ENCODE measurements around the gene FCN3. TPM values are rescaled to one million over a fixed set of nuclear protein-coding genes. Genes with fewer than 3 reads are reported as not detected.

The FCN3 gene
- total and polyA plus RNA-seq, 2 donors (not counting 3 experiments of a cell fraction or from before 2014, with no cell fraction given), result 0.15 TPM; not detected in 1

DNA sequence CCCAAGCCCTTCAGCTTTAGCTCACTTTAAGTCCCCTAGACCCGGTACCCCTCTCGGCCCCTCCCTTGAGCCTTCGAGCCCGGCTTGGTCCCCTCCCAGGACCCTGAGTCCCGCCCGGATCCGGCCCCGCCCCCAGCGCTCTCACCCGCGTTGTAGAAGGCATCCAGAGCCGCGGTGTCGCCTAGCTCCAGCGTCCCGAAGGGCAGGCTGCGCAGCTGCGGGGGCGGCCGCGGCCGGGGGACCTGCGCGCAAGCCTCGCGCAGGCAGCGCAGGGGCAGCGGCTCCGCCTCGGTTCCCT is 8.6 kb downstream of the FCN3 start:
- DNase-seq (ENCODE audit: low read depth, low spot score) (peak; percentile 76), FAIRE-seq (no peak)
- Histone ChIP-seq H3K27ac (ENCODE audit: insufficient read depth, low read depth, low read length) (peak overlapping the region; percentile 85), H3K4me2 (ENCODE audit: insufficient read depth, low read length) (peak overlapping the region; percentile 80), H3K4me1 (ENCODE audit: control insufficient read depth, extremely low read depth, insufficient read depth, low read length) (peaks cover 15% of the 10 kb centered on the region), H3K36me3 (ENCODE audit: control insufficient read depth in 2 of 2, extremely low read depth in 1 of 2, insufficient read depth in 2 of 2, low read length in 2 of 2) (peaks cover 0 to 2% of the 10 kb centered on the region in 2 experiments), H3K9ac (replicated peaks; ENCODE audit: extremely low read depth, insufficient read depth, low read length) (peak overlapping the region; percentile 83), H3K9me1 (replicated peaks; ENCODE audit: control insufficient read depth, extremely low read depth, insufficient read depth, low read length) (no peaks in the 10 kb centered on the region), H2AFZ (ENCODE audit: low read depth, low read length) (peak overlapping the region; percentile 94), H3K27me3 (ENCODE audit: control insufficient read depth in 2 of 2, insufficient read depth in 2 of 2, low read length in 2 of 2) (no peaks in the 10 kb centered on the region), H3K79me2 (ENCODE audit: control insufficient read depth, insufficient read depth, low read length) (no peaks in the 10 kb centered on the region), H4K20me1 (replicated peaks; ENCODE audit: control insufficient read depth, extremely low read depth, insufficient read depth, low read length) (no peaks in the 10 kb centered on the region), H3K4me3 (replicated peaks in 1 of 3; ENCODE audit: insufficient read depth in 1 of 3, low read depth in 1 of 3, low read length in 3 of 3) (peak overlapping the region; percentile 62 to 81 (median 79)), H3K9me3 (replicated peaks; ENCODE audit: control insufficient read depth, insufficient read depth, low read length) (no peaks in the 10 kb centered on the region)
- POLR2A ChIA-PET, result interaction anchor here (0.6 to 1.7 kb wide), 7 partner anchors 11 to 1145 kb away, joined by 3 to 5 read pairs (median 4); partner anchors contain the start of gene AHDC1
- CTCF ChIA-PET, result interaction anchor here (0.7 to 6.8 kb wide), 26 partner anchors 9 to 303 kb away, joined by 3 to 57 read pairs (median 5); partner anchors contain the start of genes CD164L2, FCN3 and GPR3
- dilution Hi-C loops (cut with MboI; ENCODE audit: extremely low pct_ligation_motif_present, low sequenced_read_pairs), result no loop called here
- no TSS peak for BruUV-seq (replicated peaks)
- intact Hi-C loops (cut with micrococcal nuclease), result loop anchor here (1.0 kb wide), 1 partner anchor 26 kb away; the partner anchor contains the start of gene GPR3
- TF ChIP-seq POLR2A (IDR thresholded peaks at IDR 0.05; ENCODE audit: low read depth, low read length) (no peak), POLR2AphosphoS5 (IDR thresholded peaks at IDR 0.05; ENCODE audit: insufficient read depth, low read depth, low read length) (peak; percentile 54)

DNA sequence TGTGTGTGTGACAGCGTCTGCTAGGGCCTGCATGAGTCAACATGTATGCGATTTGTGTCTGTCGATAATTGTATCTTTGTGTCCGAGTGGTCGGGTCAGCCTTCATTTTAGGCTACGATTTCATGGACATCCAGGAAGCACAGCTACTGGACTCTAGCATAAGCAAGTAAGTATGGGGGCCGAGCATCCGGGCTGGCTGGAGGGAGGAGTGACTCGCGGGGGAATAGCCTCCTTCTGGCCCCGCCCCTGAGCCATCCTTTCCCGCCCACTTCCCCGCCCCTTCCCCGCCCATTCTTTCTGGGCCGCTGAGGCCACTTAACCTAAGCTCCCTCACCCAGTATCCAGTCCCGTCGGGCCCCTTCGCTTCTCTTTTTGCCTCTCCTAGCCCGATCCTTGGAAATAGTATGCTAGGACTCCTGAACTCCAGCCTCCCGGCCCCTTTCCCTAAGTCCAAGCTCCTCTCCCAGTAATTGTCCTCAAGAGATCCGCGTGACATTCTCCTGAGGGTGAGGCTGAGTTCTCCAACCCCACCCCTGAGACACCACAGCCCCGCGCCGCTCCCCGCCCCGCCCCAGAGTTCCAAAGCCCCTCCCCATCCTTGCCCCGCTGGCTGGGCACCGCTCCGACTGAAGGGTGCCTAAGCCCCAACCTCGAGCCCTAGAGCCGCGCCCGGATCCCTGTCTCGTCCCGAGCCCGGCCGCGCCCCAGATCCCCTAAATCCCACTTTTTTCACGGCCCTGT is 9.1 kb downstream of the FCN3 start:
- TF ChIP-seq EZH2 (IDR thresholded peaks at IDR 0.05; ENCODE audit: borderline replicate concordance, low read depth, low read length, severe bottlenecking), result no peak
- peak; percentile 61 for TF ChIP-seq POLR2AphosphoS5 (IDR thresholded peaks at IDR 0.05; ENCODE audit: insufficient read depth, low read depth, low read length)
- TF ChIP-seq MYC (IDR thresholded peaks at IDR 0.05; ENCODE audit: low read depth, low read length), result no peak
- peak; percentile 41 for TF ChIP-seq POLR2A (IDR thresholded peaks at IDR 0.05; ENCODE audit: low read depth, low read length)
- CTCF ChIA-PET, result interaction anchor here (0.7 to 6.8 kb wide), 30 partner anchors 9 to 321 kb away, joined by 3 to 57 read pairs (median 5); partner anchors contain the start of genes CD164L2, FCN3 and GPR3

More for the DNA sequence above, 9.1 kb downstream of the FCN3 start:
- Histone ChIP-seq H3K4me2 (ENCODE audit: insufficient read depth, low read length) (peak overlapping the region; percentile 80), H3K4me1 (ENCODE audit: control insufficient read depth, extremely low read depth, insufficient read depth, low read length) (peaks cover 15% of the 10 kb centered on the region), H3K4me3 (replicated peaks in 1 of 3; ENCODE audit: insufficient read depth in 1 of 3, low read depth in 1 of 3, low read length in 3 of 3) (peak overlapping the region; percentile 62 to 81 (median 79)), H3K36me3 (ENCODE audit: control insufficient read depth in 2 of 2, extremely low read depth in 1 of 2, insufficient read depth in 2 of 2, low read length in 2 of 2) (peaks cover 0 to 2% of the 10 kb centered on the region in 2 experiments), H4K20me1 (replicated peaks; ENCODE audit: control insufficient read depth, extremely low read depth, insufficient read depth, low read length) (no peaks in the 10 kb centered on the region), H3K9me1 (replicated peaks; ENCODE audit: control insufficient read depth, extremely low read depth, insufficient read depth, low read length) (no peaks in the 10 kb centered on the region), H2AFZ (ENCODE audit: low read depth, low read length) (peak overlapping the region; percentile 97), H3K9me3 (replicated peaks; ENCODE audit: control insufficient read depth, insufficient read depth, low read length) (no peaks in the 10 kb centered on the region), H3K79me2 (ENCODE audit: control insufficient read depth, insufficient read depth, low read length) (no peaks in the 10 kb centered on the region), H3K9ac (replicated peaks; ENCODE audit: extremely low read depth, insufficient read depth, low read length) (peak overlapping the region; percentile 83), H3K27ac (ENCODE audit: insufficient read depth, low read depth, low read length) (peak overlapping the region; percentile 85), H3K27me3 (ENCODE audit: control insufficient read depth in 2 of 2, insufficient read depth in 2 of 2, low read length in 2 of 2) (no peaks in the 10 kb centered on the region)
- DNase-seq (ENCODE audit: low read depth, low spot score), result peak; percentile 91
- dilution Hi-C loops (cut with MboI; ENCODE audit: extremely low pct_ligation_motif_present, low sequenced_read_pairs) (no loop called here), intact Hi-C loops (cut with micrococcal nuclease) (loop anchor here (1.0 kb wide), 3 partner anchors 8 to 43 kb away; partner anchors contain the start of genes GPR3 and TMEM222)
- no TSS peak for BruUV-seq (replicated peaks)
- POLR2A ChIA-PET, result interaction anchor here (0.6 to 1.7 kb wide), 7 partner anchors 10 to 1146 kb away, joined by 3 to 5 read pairs (median 4); partner anchors contain the start of gene AHDC1
- FAIRE-seq, result peak; percentile 97
